Endothelial cell (in vitro differentiated cells): Measurements from ENCODE around the gene CLDN16. TPM values are rescaled to one million over a fixed set of nuclear protein-coding genes. Genes with fewer than 3 reads are reported as not detected.

Experiments used
- DNase-seq: peaks from one replicate; pipeline ENCODE4 v3.0.0; 2021; ENCODE audit warnings: low spot score
- H3K27ac Mint-ChIP-seq: one replicate; pipeline ENCODE4 v1.8.0; 2021; ENCODE audit warnings: mixed read lengths, inconsistent platforms; ENCODE audit not compliant: unreplicated experiment
- H3K27me3 Mint-ChIP-seq: one replicate; pipeline ENCODE4 v1.8.0; 2021; ENCODE audit warnings: mild to moderate bottlenecking, moderate library complexity, mixed read lengths, inconsistent platforms; ENCODE audit not compliant: unreplicated experiment
- H3K36me3 Mint-ChIP-seq: one replicate; pipeline ENCODE4 v1.8.0; 2021; ENCODE audit warnings: mild to moderate bottlenecking, low read depth, mixed read lengths, inconsistent platforms; ENCODE audit not compliant: unreplicated experiment
- H3K4me1 Mint-ChIP-seq: one replicate; pipeline ENCODE4 v1.8.0; 2021; ENCODE audit warnings: mild to moderate bottlenecking, mixed read lengths, inconsistent platforms; ENCODE audit not compliant: unreplicated experiment
- H3K4me3 Mint-ChIP-seq: one replicate; pipeline ENCODE4 v1.8.0; 2021; ENCODE audit warnings: mild to moderate bottlenecking, mixed read lengths, inconsistent platforms; ENCODE audit not compliant: unreplicated experiment
- H3K9me3 Mint-ChIP-seq: one replicate; pipeline ENCODE4 v1.8.0; 2021; ENCODE audit warnings: mixed read lengths, inconsistent platforms; ENCODE audit not compliant: unreplicated experiment
- CTCF ChIP-seq: fragments of 200-600 bp; sonication (generic); IDR thresholded peaks from one replicate; pipeline ENCODE4 v1.5.0; 2021; ENCODE audit warnings: antibody characterized with exemption; ENCODE audit not compliant: unreplicated experiment
- total RNA-seq: library from RNA; stranded (reverse); fragmentation: NEBNext Ultra II Directional; extraction: Animal tissue kit (Norgen Biotek cat#: 25700); gene quantifications from one replicate; pipeline ENCODE4 v1.2.1, GENCODE V29; 2021; ENCODE audit not compliant: unreplicated experiment

Gene CLDN16
- total RNA-seq, 1 donor from 2014 or later = not detected

GRCh38 chr3:190429681-190430080 is 41.7 kb downstream of the CLDN16 start:
- H3K36me3 Mint-ChIP-seq = peaks cover 5% of the 10 kb centered on the region
- H3K4me3 Mint-ChIP-seq = no peak overlapping the region
- H3K9me3 Mint-ChIP-seq = no peaks in the 10 kb centered on the region
- DNase-seq = no peak
- H3K27ac Mint-ChIP-seq = no peak overlapping the region
- no peaks in the 10 kb centered on the region for H3K27me3 Mint-ChIP-seq
- TF ChIP-seq CTCF = no peak
- H3K4me1 Mint-ChIP-seq = no peaks in the 10 kb centered on the region

- no peak for DNase-seq
- H3K27me3 Mint-ChIP-seq = no peaks in the 10 kb centered on the region
- H3K4me3 Mint-ChIP-seq = no peak overlapping the region
- TF ChIP-seq CTCF = no peak
- H3K36me3 Mint-ChIP-seq = peaks cover 5% of the 10 kb centered on the region
- H3K9me3 Mint-ChIP-seq = no peaks in the 10 kb centered on the region
- H3K27ac Mint-ChIP-seq = no peak overlapping the region
- peaks cover 3% of the 10 kb centered on the region for H3K4me1 Mint-ChIP-seq
These were observed 42.9 kb downstream of the CLDN16 start for GRCh38 chr3:190430906-190431305.

- Mint-ChIP-seq H3K36me3 (peaks cover 5% of the 10 kb centered on the region), H3K4me1 (peaks cover 3% of the 10 kb centered on the region), H3K27ac (no peak overlapping the region), H3K4me3 (no peak overlapping the region), H3K9me3 (no peaks in the 10 kb centered on the region), H3K27me3 (no peaks in the 10 kb centered on the region)
- no peak for TF ChIP-seq CTCF
- no peak for DNase-seq
These were observed 44.3 kb downstream of the CLDN16 start for GRCh38 chr3:190432216-190432615.

GRCh38 chr3:190433626-190434025 is 45.7 kb downstream of the CLDN16 start:
- DNase-seq = no peak
- Mint-ChIP-seq H3K27ac (no peak overlapping the region), H3K4me3 (no peak overlapping the region), H3K27me3 (no peaks in the 10 kb centered on the region), H3K4me1 (peaks cover 3% of the 10 kb centered on the region), H3K36me3 (peaks cover 5% of the 10 kb centered on the region), H3K9me3 (no peaks in the 10 kb centered on the region)
- no peak for TF ChIP-seq CTCF

GRCh38 chr3:190435618-190436017 is 47.7 kb downstream of the CLDN16 start:
- no peaks in the 10 kb centered on the region for H3K27me3 Mint-ChIP-seq
- H3K4me1 Mint-ChIP-seq = peaks cover 5% of the 10 kb centered on the region
- H3K27ac Mint-ChIP-seq = no peak overlapping the region
- TF ChIP-seq CTCF = no peak
- H3K4me3 Mint-ChIP-seq = no peak overlapping the region
- H3K9me3 Mint-ChIP-seq = no peaks in the 10 kb centered on the region
- no peak for DNase-seq
- peaks cover 5% of the 10 kb centered on the region for H3K36me3 Mint-ChIP-seq
